Spleen (tissue), 11 donors: ENCODE data around the gene TBPL1. TPM values are rescaled to one million over a fixed set of nuclear protein-coding genes. Genes with fewer than 3 reads are reported as not detected.
"Not testable (repeated sequence)": the region's sequence is repeated elsewhere in the genome, so short reads cannot be mapped to it uniquely, and the experiment has no call there.

Experiments used
- DNase-seq: peaks from one replicate; pipeline ENCODE4 v3.0.0-alpha.2; 2020
- H3K27ac ChIP-seq, 8 donors: fragments of 200-600 bp; sonication (generic) in 7 of 8; 1 replicate in 4 of 8; 2 replicates in 4 of 8; pipeline versions ENCODE4 v1.5.0 to v1.8.0; 2016 to 2021; ENCODE audit warnings: inconsistent platforms in 4 of 8, mild to moderate bottlenecking in 4 of 8, moderate library complexity in 1 of 8
- H3K27me3 ChIP-seq, 7 donors: fragments of 200-600 bp; sonication (generic) in 6 of 7; replicated peaks in 1 of 7; 1 replicate in 4 of 7; 2 replicates in 3 of 7; pipeline versions ENCODE4 v1.5.0 to v1.8.0; 2016 to 2021; ENCODE audit warnings: inconsistent platforms in 3 of 7, mild to moderate bottlenecking in 1 of 7
- H3K36me3 ChIP-seq, 6 donors: fragments of 200-600 bp; sonication (generic) in 5 of 6; 1 replicate in 4 of 6; 2 replicates in 2 of 6; pipeline versions ENCODE4 v1.5.0 to v1.8.0; 2016 to 2021; ENCODE audit warnings: inconsistent platforms in 2 of 6
- H3K4me1 ChIP-seq, 6 donors: fragments of 200-600 bp; sonication (generic) in 5 of 6; 1 replicate in 3 of 6; 2 replicates in 3 of 6; pipeline versions ENCODE4 v1.5.0 to v1.8.0; 2016 to 2021; ENCODE audit warnings: inconsistent platforms in 3 of 6
- H3K4me3 ChIP-seq, 8 donors: fragments of 200-600 bp; sonication (generic) in 7 of 8; 1 replicate in 4 of 8; 2 replicates in 4 of 8; pipeline versions ENCODE4 v1.5.0 to v1.8.0; 2016 to 2021; ENCODE audit warnings: inconsistent platforms in 4 of 8, mild to moderate bottlenecking in 4 of 8, moderate library complexity in 2 of 8
- H3K9me3 ChIP-seq, 8 donors: fragments of 200-600 bp; sonication (generic) in 7 of 8; 1 replicate in 4 of 8; 2 replicates in 4 of 8; pipeline versions ENCODE4 v1.5.0 to v1.8.0; 2016 to 2021; ENCODE audit warnings: inconsistent platforms in 4 of 8
- POLR2A ChIP-seq, 3 donors: fragments of 450-650 bp; IDR thresholded peaks; one replicate each; pipeline ENCODE4 v1.5.1; 2017; ENCODE audit warnings: antibody characterized with exemption in 3 of 3, mild to moderate bottlenecking in 1 of 3
- POLR2AphosphoS5 ChIP-seq, 3 donors: sonication (generic); formaldehyde crosslinking; IDR thresholded peaks; one replicate each; pipeline ENCODE4 v1.5.1; 2017; ENCODE audit warnings: antibody characterized with exemption in 3 of 3
- WGBS, 5 donors: extraction: QIAGEN DNeasy Blood & Tissue Kit in 3 of 5; methylation state at CpG; one replicate each; pipeline versions ENCODE4 v1.1.5 to v1.1.7; 2013 to 2018; 5-methylcytosine and 5-hydroxymethylcytosine counted together
- intact Hi-C: fragments of 100-400 bp; cut with DNase I; formaldehyde crosslinking; loops from one replicate; pipeline ENCODE4 v1.15.0; 2023; ENCODE audit warnings: low total_unique reads
- polyA plus RNA-seq, 3 donors: library from polyadenylated mRNA; stranded (reverse); fragments of 200-250 nt; gene quantifications; one replicate each; pipeline ENCODE4 v1.2.1, GENCODE V29; 2013
- total RNA-seq, 7 donors: library from RNA; depleted of rRNA in 3 of 7; stranded (reverse); fragments of >200 nt in 3 of 7; fragmentation: NEBNext Ultra II Directional in 4 of 7; extraction: Animal tissue kit (Norgen Biotek cat#: 25700) in 4 of 7; gene quantifications; one replicate each; pipeline versions ENCODE4 v1.1.0 to v1.2.1, GENCODE V29; 2016 to 2021
- TF ChIP-seq, protein P1 (sequence below), 11 experiments: fragments of 200-600 bp in 7 of 11; fragments of 450-650 bp in 4 of 11; sonication (generic) in 4 of 11; IDR thresholded peaks in 8 of 11; conservative IDR thresholded peaks in 3 of 11; 1 replicate in 7 of 11; 2 replicates in 4 of 11; pipeline versions ENCODE4 v1.4.0 to v1.8.0; 2016 to 2021; ENCODE audit warnings: antibody characterized with exemption in 11 of 11, inconsistent platforms in 4 of 11, mild to moderate bottlenecking in 1 of 11
- donor health status: healthy with polysubstance abuse.
- donor health status: DM: no; HTN: no; CAD: no; lungs with moderate emphysema.
- donor health status: DM: no; HTN: no; CAD: no.
- donor health status: Bipolar disorder and iron deficiency.
- donor health status: healthy.
- donor health status: DM: no; HTN: no; CAD: no.
- donor health status: DM: yes; HTN: yes; CAD: no.

Gene TBPL1
- total and polyA plus RNA-seq, 10 donors, result 17.0 to 33.3 (median 27.6) TPM

DNA sequence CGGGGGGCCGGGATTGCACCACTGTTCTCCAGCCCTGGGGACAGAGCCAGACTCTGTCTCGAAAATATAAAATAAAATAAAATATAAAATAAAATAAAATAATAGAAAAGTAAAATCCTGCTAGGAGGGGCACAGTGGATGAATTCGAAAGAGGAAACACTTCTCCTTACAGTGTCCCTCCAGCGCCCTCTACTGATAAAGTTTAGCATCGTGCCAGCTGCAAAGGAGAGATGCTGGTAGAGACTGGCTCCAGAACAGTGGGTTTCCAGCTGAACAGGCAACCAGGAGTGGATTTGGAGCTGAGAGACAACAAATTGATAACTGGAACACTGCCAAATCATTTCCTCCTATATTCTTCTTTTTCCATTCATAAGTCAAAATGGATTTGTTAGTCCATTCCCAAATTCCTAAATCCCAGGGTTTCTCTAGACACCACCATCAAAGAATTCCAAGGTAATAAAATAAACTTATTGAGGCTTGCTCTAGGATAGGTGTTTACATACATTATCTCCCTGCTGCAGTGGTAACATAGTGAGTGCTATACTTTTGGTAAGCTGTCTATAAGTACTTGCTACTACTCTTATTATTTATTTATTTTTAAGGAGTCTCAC, 31.7 kb upstream of the TBPL1 start:
- DNase-seq, result no peak
- H3K9me3 ChIP-seq, result no peaks in the 10 kb centered on the region
- TF ChIP-seq, protein P1, sequence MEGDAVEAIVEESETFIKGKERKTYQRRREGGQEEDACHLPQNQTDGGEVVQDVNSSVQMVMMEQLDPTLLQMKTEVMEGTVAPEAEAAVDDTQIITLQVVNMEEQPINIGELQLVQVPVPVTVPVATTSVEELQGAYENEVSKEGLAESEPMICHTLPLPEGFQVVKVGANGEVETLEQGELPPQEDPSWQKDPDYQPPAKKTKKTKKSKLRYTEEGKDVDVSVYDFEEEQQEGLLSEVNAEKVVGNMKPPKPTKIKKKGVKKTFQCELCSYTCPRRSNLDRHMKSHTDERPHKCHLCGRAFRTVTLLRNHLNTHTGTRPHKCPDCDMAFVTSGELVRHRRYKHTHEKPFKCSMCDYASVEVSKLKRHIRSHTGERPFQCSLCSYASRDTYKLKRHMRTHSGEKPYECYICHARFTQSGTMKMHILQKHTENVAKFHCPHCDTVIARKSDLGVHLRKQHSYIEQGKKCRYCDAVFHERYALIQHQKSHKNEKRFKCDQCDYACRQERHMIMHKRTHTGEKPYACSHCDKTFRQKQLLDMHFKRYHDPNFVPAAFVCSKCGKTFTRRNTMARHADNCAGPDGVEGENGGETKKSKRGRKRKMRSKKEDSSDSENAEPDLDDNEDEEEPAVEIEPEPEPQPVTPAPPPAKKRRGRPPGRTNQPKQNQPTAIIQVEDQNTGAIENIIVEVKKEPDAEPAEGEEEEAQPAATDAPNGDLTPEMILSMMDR (IDR thresholded peaks at IDR 0.05 in 8 of 11, conservative IDR thresholded peaks at IDR 0.05 in 3 of 11), result peak; percentile 25 to 84 (median 70)
- no peak for TF ChIP-seq POLR2A (IDR thresholded peaks at IDR 0.05)
- no peak for TF ChIP-seq POLR2AphosphoS5 (IDR thresholded peaks at IDR 0.05)
- H3K4me3 ChIP-seq, result peak overlapping the region in 2 of 8 donors; percentile 15 to 38
- no peak overlapping the region for H3K27ac ChIP-seq
- H3K4me1 ChIP-seq, result peaks cover 0 to 14% (median 5%) of the 10 kb centered on the region in 6 donors
- peaks cover 0 to 20% (median 0%) of the 10 kb centered on the region in 7 donors for H3K27me3 ChIP-seq
- WGBS, 5 donors, result 25 to 26% (median 26%) methylated on average over 6 of the region's 6 CpGs
- intact Hi-C loops, result loop anchor here (10.0 kb wide), 1 partner anchor 143 kb away; no protein-coding TSS in a partner anchor
- H3K36me3 ChIP-seq, result no peaks in the 10 kb centered on the region

DNA sequence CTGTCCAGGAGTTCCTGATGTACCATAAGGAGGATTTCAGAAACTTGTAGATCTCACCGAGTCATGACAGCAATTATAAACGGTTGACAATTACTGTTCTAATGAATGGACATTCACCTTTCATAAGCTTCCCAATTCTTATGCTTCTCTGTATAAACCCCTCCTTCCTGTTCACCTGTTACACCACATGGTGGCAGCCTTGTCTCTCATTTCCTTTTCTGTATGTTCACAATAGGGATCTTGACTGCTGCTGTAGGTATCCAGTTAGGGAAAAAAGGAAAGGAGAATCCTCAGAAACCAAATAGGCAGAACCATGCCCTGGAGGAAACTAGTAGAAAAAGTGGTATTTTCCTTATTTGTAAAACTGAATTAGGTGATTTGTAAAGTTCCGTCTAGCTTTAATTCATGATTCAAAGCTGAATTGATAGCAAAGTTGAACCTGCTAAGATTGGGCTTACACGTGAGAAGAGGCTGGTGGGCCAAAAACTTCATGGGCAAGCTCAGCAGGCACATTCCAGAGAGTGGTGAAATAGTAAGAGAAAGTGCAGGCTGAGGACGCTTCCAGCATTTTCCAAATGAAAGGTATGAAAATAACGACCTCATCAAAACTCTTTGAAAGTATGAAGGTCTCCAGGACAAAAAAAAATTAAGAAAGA, 29.0 kb upstream of the TBPL1 start:
- no peak for DNase-seq
- intact Hi-C loops, result loop anchor here (2.0 to 10.0 kb wide), 2 partner anchors 141 to 171 kb away; no protein-coding TSS in a partner anchor
- H3K27ac ChIP-seq, result no peak overlapping the region
- H3K27me3 ChIP-seq, result peaks cover 0 to 40% (median 9%) of the 10 kb centered on the region in 7 donors
- peaks cover 0 to 7% (median 0%) of the 10 kb centered on the region in 6 donors for H3K4me1 ChIP-seq
- TF ChIP-seq POLR2AphosphoS5 (IDR thresholded peaks at IDR 0.05), result no peak
- TF ChIP-seq, protein P1 (IDR thresholded peaks at IDR 0.05 in 8 of 11, conservative IDR thresholded peaks at IDR 0.05 in 3 of 11), result peak; percentile 75 to 90 (median 83)
- 27 to 36% (median 32%) methylated on average over 6 of the region's 6 CpGs for WGBS, 5 donors
- H3K36me3 ChIP-seq, result no peaks in the 10 kb centered on the region
- H3K9me3 ChIP-seq, result no peaks in the 10 kb centered on the region
- no peak overlapping the region for H3K4me3 ChIP-seq

DNA sequence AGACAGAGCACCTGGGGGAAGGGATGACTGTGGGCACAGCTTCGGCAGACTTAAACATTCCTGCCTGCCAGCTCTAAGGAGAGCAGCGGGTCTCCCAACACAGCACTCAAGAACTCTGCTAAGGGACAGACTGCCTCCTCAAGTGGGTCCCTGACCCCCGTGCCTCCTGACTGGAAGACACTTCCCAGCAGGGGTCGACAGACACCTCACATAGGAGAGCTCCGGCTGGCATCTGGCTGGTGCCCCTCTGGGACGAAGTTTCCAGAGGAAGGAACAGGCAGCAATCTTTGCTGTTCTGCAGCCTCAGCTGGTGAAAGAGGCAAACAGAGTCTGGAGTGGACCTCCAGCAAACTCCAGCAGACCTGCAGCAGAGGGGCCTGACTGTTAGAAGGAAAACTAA, 21.8 kb upstream of the TBPL1 start:
- intact Hi-C loops, H3K4me3 ChIP-seq, H3K36me3 ChIP-seq, H3K27ac ChIP-seq, H3K4me1 ChIP-seq, DNase-seq: not testable (repeated sequence)
- WGBS, 5 donors, result 63 to 80% (median 70%) methylated on average over 4 to 6 of the region's 6 CpGs
- Histone ChIP-seq H3K9me3 (peaks cover 0 to 23% (median 12%) of the 10 kb centered on the region in 8 donors), H3K27me3 (peaks cover 0 to 28% (median 9%) of the 10 kb centered on the region in 7 donors)

DNA sequence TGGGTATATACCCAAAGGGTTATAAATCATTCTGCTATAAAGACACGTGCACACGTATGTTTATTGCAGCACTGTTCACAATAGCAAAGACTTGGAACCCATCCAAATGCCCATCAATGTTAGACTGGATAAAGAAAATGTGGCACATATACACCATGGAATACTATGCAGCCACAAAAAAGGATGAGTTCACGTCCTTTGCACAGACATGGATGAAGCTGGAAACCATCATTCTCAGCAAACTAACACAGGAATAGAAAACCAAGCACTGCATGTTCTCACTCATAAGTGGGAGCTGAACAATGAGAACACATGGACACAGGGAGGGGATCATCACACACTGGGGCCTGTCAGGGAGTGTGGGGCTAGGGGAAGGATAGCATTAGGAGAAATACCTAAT, 16.7 kb upstream of the TBPL1 start:
- not testable (repeated sequence) for H3K36me3 ChIP-seq, DNase-seq, H3K27ac ChIP-seq, H3K27me3 ChIP-seq, H3K4me3 ChIP-seq, H3K4me1 ChIP-seq
- 93 to 96% (median 94%) methylated on average over 3 of the region's 3 CpGs for WGBS, 5 donors
- intact Hi-C loops, result loop anchor here (5.0 kb wide), 1 partner anchor 36 kb away; no protein-coding TSS in a partner anchor
- H3K9me3 ChIP-seq, result peaks cover 0 to 26% (median 12%) of the 10 kb centered on the region in 8 donors

DNA sequence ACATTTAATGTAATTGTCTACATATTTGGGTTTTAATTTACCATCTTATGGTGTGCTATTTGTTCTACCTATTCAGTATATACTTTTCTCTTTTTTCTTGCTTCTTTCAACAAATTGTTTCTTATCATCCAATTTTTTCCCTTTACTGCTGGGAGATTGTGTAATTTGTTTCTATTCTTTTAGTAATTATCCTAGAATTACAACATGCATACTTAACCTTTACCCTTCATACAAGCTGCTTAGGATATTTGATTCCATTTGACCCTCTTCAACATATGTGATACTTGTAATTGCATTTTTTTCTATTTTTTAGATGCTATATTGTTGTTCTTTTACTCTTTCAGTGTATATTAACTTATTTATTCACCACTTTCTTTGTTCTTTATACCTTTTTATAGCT, 15.1 kb upstream of the TBPL1 start:
- no peak for TF ChIP-seq POLR2AphosphoS5 (IDR thresholded peaks at IDR 0.05)
- no peak for TF ChIP-seq POLR2A (IDR thresholded peaks at IDR 0.05)
- peaks cover 0 to 4% (median 0%) of the 10 kb centered on the region in 7 donors for H3K27me3 ChIP-seq
- H3K27ac ChIP-seq, result no peak overlapping the region
- peaks cover 0 to 26% (median 12%) of the 10 kb centered on the region in 8 donors for H3K9me3 ChIP-seq
- peaks cover 0 to 4% (median 0%) of the 10 kb centered on the region in 6 donors for H3K4me1 ChIP-seq
- intact Hi-C loops, result loop anchor here (5.0 kb wide), 1 partner anchor 34 kb away; no protein-coding TSS in a partner anchor
- no peak for DNase-seq
- H3K36me3 ChIP-seq, result no peaks in the 10 kb centered on the region
- H3K4me3 ChIP-seq, result no peak overlapping the region
